Pancreas (tissue), 10 donors: ENCODE results near the gene SERPINB12. TPM values are rescaled to one million over a fixed set of nuclear protein-coding genes. Genes with fewer than 3 reads are reported as not detected.

ENCODE experiments used
- ATAC-seq, 4 donors: fragments of 200-7000 bp; cut with Tn5 transposase; one replicate each; pipeline versions ENCODE4 v1.8.0 to v1.9.1; 2020; ENCODE audit warnings: mild to moderate bottlenecking in 4 of 4, moderate library complexity in 4 of 4
- DNase-seq, 6 donors: peaks; one replicate each; pipeline ENCODE4 v3.0.0-alpha.2; 2020
- FAIRE-seq: peaks from 2 replicates; lab custom pipeline; 2012; peaks lifted over from hg19 to GRCh38; lab: Jason Lieb, UNC
- H3K27ac ChIP-seq, 4 donors: fragments of 200-600 bp; sonication (generic); 1 replicate in 3 of 4; 2 replicates in 1 of 4; pipeline versions ENCODE4 v1.5.0 to v1.8.0; 2020
- H3K27me3 ChIP-seq, 4 donors: fragments of 200-600 bp; one replicate each; pipeline ENCODE4 v1.8.0; 2021
- H3K36me3 ChIP-seq, 3 donors: fragments of 200-600 bp; sonication (generic) in 1 of 3; one replicate each; pipeline versions ENCODE4 v1.5.0 to v1.8.0; 2020 to 2021
- H3K4me1 ChIP-seq, 3 donors: fragments of 200-600 bp; one replicate each; pipeline ENCODE4 v1.8.0; 2021
- H3K4me3 ChIP-seq, 4 donors: fragments of 200-600 bp; sonication (generic) in 2 of 4; one replicate each; pipeline versions ENCODE4 v1.5.0 to v1.8.0; 2020 to 2021
- H3K9me3 ChIP-seq, 4 donors: fragments of 200-600 bp; one replicate each; pipeline ENCODE4 v1.8.0; 2021
- CTCF ChIP-seq, 4 donors: fragments of 200-600 bp; sonication (generic) in 3 of 4; IDR thresholded peaks; one replicate each; pipeline versions ENCODE4 v1.5.0 to v1.8.0; 2021; ENCODE audit warnings: antibody characterized with exemption in 4 of 4
- WGBS, 2 donors: extraction: QIAGEN DNeasy Blood & Tissue Kit; methylation state at CpG; one replicate each; pipeline ENCODE4 v1.1.7; 2013; 5-methylcytosine and 5-hydroxymethylcytosine counted together
- intact Hi-C, 3 donors: fragments of 100-400 bp; cut with DNase I; formaldehyde crosslinking; loops; one replicate each; pipeline versions ENCODE4 v1.11.1 to v1.14.2; 2022
- polyA plus RNA-seq, 2 donors: library from polyadenylated mRNA; stranded (reverse); fragments of 200-250 nt; gene quantifications; one replicate each; pipeline ENCODE4 v1.2.3, GENCODE V29; 2013
- total RNA-seq, 6 donors: library from RNA; stranded (reverse); fragmentation: NEBNext Ultra II Directional in 4 of 6; extraction: Animal tissue kit (Norgen Biotek cat#: 25700) in 4 of 6; gene quantifications; one replicate each; pipeline versions ENCODE4 v1.2.1 to v1.2.4, GENCODE V29; 2021 to 2023
- donor health status: healthy with polysubstance abuse.
- donor health status: DM: no; HTN: no; CAD: no; lungs with moderate emphysema.
- donor health status: DM: no; HTN: no; CAD: no.
- donor health status: control.
- donor health status: control.
- donor health status: Bipolar disorder and iron deficiency.
- donor health status: DM: yes; HTN: yes; CAD: no.
- donor health status: DM: no; HTN: no; CAD: no.
- donor health status: DM: no; HTN: no; CAD: no.
- donor health status: DM: yes; HTN: yes; CAD: no.

Gene SERPINB12
- total RNA-seq (not detected), polyA plus RNA-seq (not detected)

- H3K27ac ChIP-seq = no peak within 1 kb of the TSS
- no peaks in the 10 kb centered on the region for H3K36me3 ChIP-seq
- ATAC-seq = no peak
- no peaks in the 10 kb centered on the region for H3K9me3 ChIP-seq
- 76 to 77% methylated on average over 1 of the region's 1 CpG for WGBS, 2 donors
- H3K27me3 ChIP-seq = no peaks in the 10 kb centered on the region
- H3K4me3 ChIP-seq = no peak within 1 kb of the TSS
- no peak for DNase-seq
- no peaks in the 10 kb centered on the region for H3K4me1 ChIP-seq
- intact Hi-C loops = no loop called here
- TF ChIP-seq CTCF (IDR thresholded peaks at IDR 0.05) = no peak
- FAIRE-seq = no peak
These were observed at the start of gene SERPINB12 for GRCh38 chr18:63542069-63542468. Gene SERPINB12 (plus strand): TSS chr18:63542369. CDS start chr18:63556160, 13,791 bp downstream.

GRCh38 chr18:63492851-63493250 lies 49.3 kb upstream of the SERPINB12 start:
- TF ChIP-seq CTCF (IDR thresholded peaks at IDR 0.05) = no peak
- Histone ChIP-seq H3K27me3 (no peaks in the 10 kb centered on the region), H3K4me3 (no peak overlapping the region), H3K27ac (no peak overlapping the region), H3K36me3 (no peaks in the 10 kb centered on the region), H3K9me3 (no peaks in the 10 kb centered on the region), H3K4me1 (no peaks in the 10 kb centered on the region)
- DNase-seq (no peak), ATAC-seq (no peak), FAIRE-seq (no peak)
- intact Hi-C loops = no loop called here
- 49 to 67% methylated on average over 3 of the region's 3 CpGs for WGBS, 2 donors

- no peaks in the 10 kb centered on the region for H3K4me1 ChIP-seq
- H3K4me3 ChIP-seq = no peak overlapping the region
- FAIRE-seq (no peak), DNase-seq (no peak), ATAC-seq (no peak)
- no peaks in the 10 kb centered on the region for H3K27me3 ChIP-seq
- H3K27ac ChIP-seq = no peak overlapping the region
- no peak for TF ChIP-seq CTCF (IDR thresholded peaks at IDR 0.05)
- H3K9me3 ChIP-seq = no peaks in the 10 kb centered on the region
- WGBS, 2 donors = 69 to 82% methylated on average over 2 of the region's 2 CpGs
- no peaks in the 10 kb centered on the region for H3K36me3 ChIP-seq
- intact Hi-C loops = no loop called here
These were observed 46.5 kb upstream of the SERPINB12 start for GRCh38 chr18:63495675-63496074.

GRCh38 chr18:63505566-63506335 lies 36.4 kb upstream of the SERPINB12 start:
- no peak for FAIRE-seq
- no peaks in the 10 kb centered on the region for H3K27me3 ChIP-seq
- 39 to 52% methylated on average over 2 of the region's 2 CpGs for WGBS, 2 donors
- no peaks in the 10 kb centered on the region for H3K9me3 ChIP-seq
- DNase-seq = no peak
- TF ChIP-seq CTCF (IDR thresholded peaks at IDR 0.05) = peak in 2 of 4 donors; percentile 18 to 33
- intact Hi-C loops = no loop called here
- no peak overlapping the region for H3K27ac ChIP-seq
- H3K4me1 ChIP-seq = no peaks in the 10 kb centered on the region
- H3K4me3 ChIP-seq = no peak overlapping the region
- H3K36me3 ChIP-seq = no peaks in the 10 kb centered on the region
- ATAC-seq = no peak

GRCh38 chr18:63506336-63506646 lies 35.9 kb upstream of the SERPINB12 start:
- H3K27me3 ChIP-seq = no peaks in the 10 kb centered on the region
- 41 to 57% methylated on average over 3 of the region's 3 CpGs for WGBS, 2 donors
- intact Hi-C loops = no loop called here

More at GRCh38 chr18:63506336-63506646, 35.9 kb upstream of the SERPINB12 start:
- no peak for TF ChIP-seq CTCF (IDR thresholded peaks at IDR 0.05)
- H3K9me3 ChIP-seq = no peaks in the 10 kb centered on the region
- FAIRE-seq (no peak), ATAC-seq (no peak), DNase-seq (no peak)
- H3K27ac ChIP-seq = no peak overlapping the region
- H3K4me3 ChIP-seq = no peak overlapping the region
- H3K4me1 ChIP-seq = no peaks in the 10 kb centered on the region
- no peaks in the 10 kb centered on the region for H3K36me3 ChIP-seq
